ENCODE measurements around the gene PRSS2. TPM values are rescaled to one million over a fixed set of nuclear protein-coding genes. Genes with fewer than 3 reads are reported as not detected.

Gene PRSS2
- total and polyA plus RNA-seq, 2 experiments from 2014 or later, result 94.7 to 241 TPM

GRCh38 chr7:142813699-142814098 lies 42.9 kb downstream of the PRSS2 start:
- no peaks in the 10 kb centered on the region for H3K36me3 ChIP-seq (replicated peaks; ENCODE audit: insufficient read depth, low read depth)
- no peaks in the 10 kb centered on the region for H3K9me3 ChIP-seq (ENCODE audit: low read depth)
- H3K9me2 ChIP-seq (replicated peaks; ENCODE audit: insufficient read depth), result no peaks in the 10 kb centered on the region
- no peak overlapping the region for H3K27ac ChIP-seq
- no peak for DNase-seq (ENCODE audit: low spot score)
- H3K27me3 ChIP-seq, result peaks cover 13% of the 10 kb centered on the region
- TF ChIP-seq, protein P1, sequence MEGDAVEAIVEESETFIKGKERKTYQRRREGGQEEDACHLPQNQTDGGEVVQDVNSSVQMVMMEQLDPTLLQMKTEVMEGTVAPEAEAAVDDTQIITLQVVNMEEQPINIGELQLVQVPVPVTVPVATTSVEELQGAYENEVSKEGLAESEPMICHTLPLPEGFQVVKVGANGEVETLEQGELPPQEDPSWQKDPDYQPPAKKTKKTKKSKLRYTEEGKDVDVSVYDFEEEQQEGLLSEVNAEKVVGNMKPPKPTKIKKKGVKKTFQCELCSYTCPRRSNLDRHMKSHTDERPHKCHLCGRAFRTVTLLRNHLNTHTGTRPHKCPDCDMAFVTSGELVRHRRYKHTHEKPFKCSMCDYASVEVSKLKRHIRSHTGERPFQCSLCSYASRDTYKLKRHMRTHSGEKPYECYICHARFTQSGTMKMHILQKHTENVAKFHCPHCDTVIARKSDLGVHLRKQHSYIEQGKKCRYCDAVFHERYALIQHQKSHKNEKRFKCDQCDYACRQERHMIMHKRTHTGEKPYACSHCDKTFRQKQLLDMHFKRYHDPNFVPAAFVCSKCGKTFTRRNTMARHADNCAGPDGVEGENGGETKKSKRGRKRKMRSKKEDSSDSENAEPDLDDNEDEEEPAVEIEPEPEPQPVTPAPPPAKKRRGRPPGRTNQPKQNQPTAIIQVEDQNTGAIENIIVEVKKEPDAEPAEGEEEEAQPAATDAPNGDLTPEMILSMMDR (IDR thresholded peaks at IDR 0.05; ENCODE audit: poor library complexity), result no peak
- TF ChIP-seq EZH2phosphoT487 (IDR thresholded peaks at IDR 0.05; ENCODE audit: low read depth, severe bottlenecking, unreplicated experiment), result no peak
- TF ChIP-seq EZH2 (IDR thresholded peaks at IDR 0.05; ENCODE audit: borderline replicate concordance), result no peak
- no peak overlapping the region for H3K4me2 ChIP-seq
- H3K4me3 ChIP-seq, result no peak overlapping the region
- H2AFZ ChIP-seq, result no peak overlapping the region
- no peaks in the 10 kb centered on the region for H4K20me1 ChIP-seq (ENCODE audit: insufficient read depth, poor library complexity, severe bottlenecking)
- H3K79me2 ChIP-seq, result no peaks in the 10 kb centered on the region
- 15% methylated on average over 1 of the region's 1 CpG for WGBS (ENCODE audit: low lambda C conversion rate, missing lambda C conversion rate)
- no peaks in the 10 kb centered on the region for H3K4me1 ChIP-seq (ENCODE audit: insufficient read depth)

DNA sequence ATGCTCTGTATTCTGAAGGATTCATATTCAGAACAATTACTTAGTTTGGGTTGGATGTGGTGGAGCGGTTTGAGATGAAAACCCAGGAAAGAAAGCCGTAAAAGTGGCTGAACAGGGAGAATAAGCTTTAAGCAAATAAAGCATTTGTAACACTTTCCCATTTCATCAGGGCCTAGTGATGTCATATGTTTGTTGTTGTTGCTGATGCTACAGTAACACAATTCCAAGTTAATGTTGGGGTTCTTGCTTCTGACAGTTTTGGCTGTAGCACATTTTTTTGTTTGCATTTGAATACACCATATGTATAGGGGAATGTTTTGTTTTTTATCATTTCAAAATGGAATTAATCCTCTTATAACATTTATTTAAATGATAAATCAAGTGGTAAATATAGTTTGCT lies 43.7 kb downstream of the PRSS2 start:
- Histone ChIP-seq H3K36me3 (replicated peaks; ENCODE audit: insufficient read depth, low read depth) (no peaks in the 10 kb centered on the region), H4K20me1 (ENCODE audit: insufficient read depth, poor library complexity, severe bottlenecking) (no peaks in the 10 kb centered on the region), H3K27me3 (peaks cover 13% of the 10 kb centered on the region), H3K4me2 (no peak overlapping the region), H3K79me2 (no peaks in the 10 kb centered on the region), H3K9me3 (ENCODE audit: low read depth) (no peaks in the 10 kb centered on the region), H3K4me1 (ENCODE audit: insufficient read depth) (no peaks in the 10 kb centered on the region), H3K9me2 (replicated peaks; ENCODE audit: insufficient read depth) (no peaks in the 10 kb centered on the region), H3K27ac (no peak overlapping the region), H3K4me3 (no peak overlapping the region), H2AFZ (no peak overlapping the region)
- TF ChIP-seq, protein P1 (IDR thresholded peaks at IDR 0.05; ENCODE audit: poor library complexity), result no peak
- WGBS (ENCODE audit: low lambda C conversion rate, missing lambda C conversion rate), result 46% methylated on average over 2 of the region's 2 CpGs
- DNase-seq (ENCODE audit: low spot score), result no peak

- H3K36me3 ChIP-seq (replicated peaks; ENCODE audit: insufficient read depth, low read depth), result no peaks in the 10 kb centered on the region
- H3K4me3 ChIP-seq, result no peak overlapping the region
- H3K27ac ChIP-seq, result no peak overlapping the region
- 71% methylated on average over 3 of the region's 3 CpGs for WGBS (ENCODE audit: low lambda C conversion rate, missing lambda C conversion rate)
- no peak overlapping the region for H3K4me2 ChIP-seq
- no peak for DNase-seq (ENCODE audit: low spot score)
- no peaks in the 10 kb centered on the region for H4K20me1 ChIP-seq (ENCODE audit: insufficient read depth, poor library complexity, severe bottlenecking)
- H3K79me2 ChIP-seq, result no peaks in the 10 kb centered on the region
- TF ChIP-seq, protein P1 (IDR thresholded peaks at IDR 0.05; ENCODE audit: poor library complexity), result no peak
- TF ChIP-seq EZH2phosphoT487 (IDR thresholded peaks at IDR 0.05; ENCODE audit: low read depth, severe bottlenecking, unreplicated experiment) (no peak), EZH2 (IDR thresholded peaks at IDR 0.05; ENCODE audit: borderline replicate concordance) (no peak)
- peaks cover 10% of the 10 kb centered on the region for H3K27me3 ChIP-seq
- no peaks in the 10 kb centered on the region for H3K9me3 ChIP-seq (ENCODE audit: low read depth)
- no peaks in the 10 kb centered on the region for H3K4me1 ChIP-seq (ENCODE audit: insufficient read depth)
- H2AFZ ChIP-seq, result no peak overlapping the region
- H3K9me2 ChIP-seq (replicated peaks; ENCODE audit: insufficient read depth), result no peaks in the 10 kb centered on the region
Observed at GRCh38 chr7:142815134-142815533, 44.4 kb downstream of the PRSS2 start.

DNA sequence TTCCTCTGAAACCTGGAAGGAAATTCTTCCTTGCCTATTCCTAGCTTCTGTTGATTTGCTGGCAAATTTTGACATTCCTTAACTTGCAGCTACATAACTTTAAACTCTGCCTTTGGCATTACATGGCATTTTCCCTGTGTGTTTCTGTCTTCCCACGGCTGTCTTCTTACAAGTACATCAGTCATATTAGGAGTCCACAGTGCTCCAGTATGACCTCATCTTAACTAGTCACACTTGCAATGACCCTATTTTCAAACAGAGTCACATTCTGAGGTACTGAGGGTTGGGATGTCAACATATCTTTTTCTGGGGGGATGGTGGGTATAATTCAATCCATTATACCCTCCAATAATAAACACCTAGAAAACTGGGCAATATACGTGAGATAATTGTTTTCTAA lies 46.7 kb downstream of the PRSS2 start:
- Histone ChIP-seq H3K9me2 (replicated peaks; ENCODE audit: insufficient read depth) (no peaks in the 10 kb centered on the region), H3K36me3 (replicated peaks; ENCODE audit: insufficient read depth, low read depth) (no peaks in the 10 kb centered on the region), H3K27ac (no peak overlapping the region), H3K27me3 (peaks cover 7% of the 10 kb centered on the region), H2AFZ (no peak overlapping the region), H3K79me2 (no peaks in the 10 kb centered on the region), H3K9me3 (ENCODE audit: low read depth) (no peaks in the 10 kb centered on the region), H3K4me1 (ENCODE audit: insufficient read depth) (no peaks in the 10 kb centered on the region), H4K20me1 (ENCODE audit: insufficient read depth, poor library complexity, severe bottlenecking) (no peaks in the 10 kb centered on the region), H3K4me2 (no peak overlapping the region), H3K4me3 (no peak overlapping the region)
- 79% methylated on average over 2 of the region's 2 CpGs for WGBS (ENCODE audit: low lambda C conversion rate, missing lambda C conversion rate)
- TF ChIP-seq, protein P1 (IDR thresholded peaks at IDR 0.05; ENCODE audit: poor library complexity), result no peak
- no peak for DNase-seq (ENCODE audit: low spot score)

All from hepatocyte (in vitro differentiated cells).